Lower leg skin (tissue), 4 donors: Measurements from ENCODE around the gene SPNS2. TPM values are rescaled to one million over a fixed set of nuclear protein-coding genes. Genes with fewer than 3 reads are reported as not detected.

Experiments
- DNase-seq, 2 donors: peaks; one replicate each; pipeline ENCODE4 v3.0.0-alpha.2; 2019; ENCODE audit warnings: low spot score in 2 of 2
- H3K4me3 ChIP-seq: fragments of 200-600 bp; sonication (generic); 2 replicates; pipeline ENCODE4 v1.5.1; 2017; ENCODE audit warnings: mild to moderate bottlenecking, low read depth; ENCODE audit not compliant: poor library complexity, severe bottlenecking
- CTCF ChIP-seq, 3 donors: fragments of 450-650 bp; IDR thresholded peaks; one replicate each; pipeline ENCODE4 v1.5.1; 2016; ENCODE audit warnings: antibody characterized with exemption in 3 of 3, mild to moderate bottlenecking in 3 of 3, moderate library complexity in 2 of 3
- POLR2A ChIP-seq, 2 donors: fragments of 450-650 bp; IDR thresholded peaks; one replicate each; pipeline ENCODE4 v1.6.1; 2016 to 2017; ENCODE audit warnings: antibody characterized with exemption in 2 of 2, mild to moderate bottlenecking in 1 of 2, moderate library complexity in 1 of 2
- WGBS, 2 donors: methylation state at CpG; one replicate each; pipeline ENCODE4 v1.1.5; 2018; 5-methylcytosine and 5-hydroxymethylcytosine counted together
- intact Hi-C: fragments of 100-400 bp; cut with DNase I; formaldehyde crosslinking; loops from one replicate; pipeline ENCODE4 v1.15.0; 2023; ENCODE audit warnings: low total_unique reads
- total RNA-seq, 4 donors: library from RNA; depleted of rRNA; stranded (reverse); fragments of >200 nt; gene quantifications; one replicate each; pipeline ENCODE4 v1.1.0, GENCODE V29; 2016

SPNS2 gene
- total RNA-seq, 4 donors from 2014 or later, result 74.9 to 132 (median 87.5) TPM

- intact Hi-C loops, result no loop called here
- DNase-seq, result no peak
- no peak for TF ChIP-seq CTCF (IDR thresholded peaks at IDR 0.05)
- TF ChIP-seq POLR2A (IDR thresholded peaks at IDR 0.05), result no peak
- no peak overlapping the region for H3K4me3 ChIP-seq
- WGBS, 2 donors, result 59 to 63% methylated on average over 12 of the region's 12 CpGs
Observed at GRCh38 chr17:4527566-4528125, 29.0 kb downstream of the SPNS2 start.

GRCh38 chr17:4529533-4530152 is 31.0 kb downstream of the SPNS2 start:
- no peak for DNase-seq
- no peak overlapping the region for H3K4me3 ChIP-seq
- intact Hi-C loops, result no loop called here
- TF ChIP-seq POLR2A (IDR thresholded peaks at IDR 0.05), result no peak
- no peak for TF ChIP-seq CTCF (IDR thresholded peaks at IDR 0.05)
- WGBS, 2 donors, result 72 to 83% methylated on average over 12 to 13 of the region's 13 CpGs

GRCh38 chr17:4530799-4531730 is 32.4 kb downstream of the SPNS2 start:
- WGBS, 2 donors, result 53 to 63% methylated on average over 19 to 26 of the region's 30 CpGs
- intact Hi-C loops, result no loop called here

GRCh38 chr17:4531988-4532736 is 33.5 kb downstream of the SPNS2 start:
- DNase-seq, result no peak
- no peak overlapping the region for H3K4me3 ChIP-seq
- intact Hi-C loops, result no loop called here
- TF ChIP-seq CTCF (IDR thresholded peaks at IDR 0.05) (no peak), POLR2A (IDR thresholded peaks at IDR 0.05) (no peak)
- WGBS, 2 donors, result 90 to 91% methylated on average over 17 of the region's 17 CpGs

More at GRCh38 chr17:4530799-4531730, 32.4 kb downstream of the SPNS2 start:
- TF ChIP-seq CTCF (IDR thresholded peaks at IDR 0.05) (no peak), POLR2A (IDR thresholded peaks at IDR 0.05) (no peak)
- no peak for DNase-seq
- H3K4me3 ChIP-seq, result no peak overlapping the region

- WGBS, 2 donors, result 73 to 84% methylated on average over 21 to 31 of the region's 33 CpGs
- no peak for DNase-seq
- TF ChIP-seq CTCF (IDR thresholded peaks at IDR 0.05), result no peak
- TF ChIP-seq POLR2A (IDR thresholded peaks at IDR 0.05), result no peak
- intact Hi-C loops, result no loop called here
- H3K4me3 ChIP-seq, result no peak overlapping the region
Observed at GRCh38 chr17:4532860-4533522, 34.3 kb downstream of the SPNS2 start.
